ENCODE measurements around the gene TACC2. TPM values are rescaled to one million over a fixed set of nuclear protein-coding genes. Genes with fewer than 3 reads are reported as not detected.

TACC2 gene
- total and polyA plus RNA-seq, 2 donors (not counting 1 experiment from before 2014, with no cell fraction given): not detected

DNA sequence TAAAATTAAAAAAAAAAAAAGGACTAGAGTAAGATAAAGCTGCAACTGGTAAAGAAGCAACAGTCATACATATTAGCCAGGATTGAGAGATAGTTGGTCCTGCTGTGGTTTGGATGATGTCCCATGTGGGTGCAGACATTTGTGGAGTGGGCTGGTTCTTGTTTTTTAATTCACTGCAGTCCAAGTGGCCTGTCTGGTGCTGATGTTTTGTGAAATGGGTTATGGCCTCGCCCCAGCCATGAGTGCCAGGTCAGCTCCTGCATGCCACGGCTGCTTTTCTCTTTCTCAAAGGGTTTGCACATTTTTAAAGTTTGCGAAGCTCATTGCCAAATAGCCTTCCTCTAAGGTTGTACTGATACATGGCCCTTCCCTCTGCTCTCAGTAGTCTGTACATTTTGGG, 268.1 kb downstream of the TACC2 start:
- Histone ChIP-seq H3K4me1 (ENCODE audit: control insufficient read depth in 2 of 2, insufficient read depth in 2 of 2, low read length in 2 of 2) (no peaks in the 10 kb centered on the region), H3K27me3 (replicated peaks in 1 of 4; ENCODE audit: control extremely low read depth in 1 of 4, control insufficient read depth in 3 of 4, insufficient read depth in 4 of 4, low read length in 3 of 4) (no peaks in the 10 kb centered on the region), H3K79me2 (ENCODE audit: control insufficient read depth, insufficient read depth, low read length) (no peaks in the 10 kb centered on the region), H3K36me3 (replicated peaks in 1 of 2; ENCODE audit: control extremely low read depth in 1 of 2, control insufficient read depth in 1 of 2, extremely low read depth in 1 of 2, insufficient read depth in 2 of 2, low read length in 1 of 2) (no peaks in the 10 kb centered on the region), H3K9me3 (ENCODE audit: control extremely low read depth in 1 of 3, control insufficient read depth in 2 of 3, insufficient read depth in 1 of 3, low read length in 2 of 3) (peaks cover 0 to 6% (median 2%) of the 10 kb centered on the region in 3 donors), H4K20me1 (ENCODE audit: control insufficient read depth, insufficient read depth, low read length, poor library complexity, severe bottlenecking) (no peaks in the 10 kb centered on the region), H3K4me3 (ENCODE audit: control extremely low read depth in 1 of 5, extremely low read depth in 1 of 5, insufficient read depth in 1 of 5, low read depth in 2 of 5, low read length in 4 of 5) (no peak overlapping the region), H2AFZ (ENCODE audit: insufficient read depth, low read depth, low read length, poor library complexity, severe bottlenecking) (no peak overlapping the region), H3K27ac (ENCODE audit: low read length in 2 of 2) (no peak overlapping the region), H3K9ac (ENCODE audit: low read length) (no peak overlapping the region), H3K4me2 (replicated peaks; ENCODE audit: low read depth, low read length, poor library complexity, severe bottlenecking) (no peak overlapping the region)
- no peak for TF ChIP-seq EZH2 (IDR thresholded peaks at IDR 0.05; ENCODE audit: borderline replicate concordance, insufficient read depth, low read depth, low read length, poor library complexity, severe bottlenecking)
- TF ChIP-seq, protein P1, sequence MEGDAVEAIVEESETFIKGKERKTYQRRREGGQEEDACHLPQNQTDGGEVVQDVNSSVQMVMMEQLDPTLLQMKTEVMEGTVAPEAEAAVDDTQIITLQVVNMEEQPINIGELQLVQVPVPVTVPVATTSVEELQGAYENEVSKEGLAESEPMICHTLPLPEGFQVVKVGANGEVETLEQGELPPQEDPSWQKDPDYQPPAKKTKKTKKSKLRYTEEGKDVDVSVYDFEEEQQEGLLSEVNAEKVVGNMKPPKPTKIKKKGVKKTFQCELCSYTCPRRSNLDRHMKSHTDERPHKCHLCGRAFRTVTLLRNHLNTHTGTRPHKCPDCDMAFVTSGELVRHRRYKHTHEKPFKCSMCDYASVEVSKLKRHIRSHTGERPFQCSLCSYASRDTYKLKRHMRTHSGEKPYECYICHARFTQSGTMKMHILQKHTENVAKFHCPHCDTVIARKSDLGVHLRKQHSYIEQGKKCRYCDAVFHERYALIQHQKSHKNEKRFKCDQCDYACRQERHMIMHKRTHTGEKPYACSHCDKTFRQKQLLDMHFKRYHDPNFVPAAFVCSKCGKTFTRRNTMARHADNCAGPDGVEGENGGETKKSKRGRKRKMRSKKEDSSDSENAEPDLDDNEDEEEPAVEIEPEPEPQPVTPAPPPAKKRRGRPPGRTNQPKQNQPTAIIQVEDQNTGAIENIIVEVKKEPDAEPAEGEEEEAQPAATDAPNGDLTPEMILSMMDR (IDR thresholded peaks at IDR 0.05): no peak
- ChIA-PET POLR2A (no interaction called here), CTCF (interaction anchor here (0.7 kb wide), 1 partner anchor 23 kb away, joined by 3 read pairs; no protein-coding TSS in a partner anchor)
- no peak for DNase-seq
- H3K4me1 Mint-ChIP-seq: no peaks in the 10 kb centered on the region
- H3K9me3 Mint-ChIP-seq (ENCODE audit: insufficient read depth): peaks cover 2% of the 10 kb centered on the region
- intact Hi-C loops (cut with micrococcal nuclease): no loop called here
- H3K27me3 Mint-ChIP-seq: peaks cover 11% of the 10 kb centered on the region
- WGBS (ENCODE audit: insufficient coverage): 88% methylated on average over 3 of the region's 3 CpGs
- H3K27ac Mint-ChIP-seq: no peak overlapping the region
- ATAC-seq (ENCODE audit: low read depth): no peak
- H3K4me3 Mint-ChIP-seq: no peak overlapping the region

DNA sequence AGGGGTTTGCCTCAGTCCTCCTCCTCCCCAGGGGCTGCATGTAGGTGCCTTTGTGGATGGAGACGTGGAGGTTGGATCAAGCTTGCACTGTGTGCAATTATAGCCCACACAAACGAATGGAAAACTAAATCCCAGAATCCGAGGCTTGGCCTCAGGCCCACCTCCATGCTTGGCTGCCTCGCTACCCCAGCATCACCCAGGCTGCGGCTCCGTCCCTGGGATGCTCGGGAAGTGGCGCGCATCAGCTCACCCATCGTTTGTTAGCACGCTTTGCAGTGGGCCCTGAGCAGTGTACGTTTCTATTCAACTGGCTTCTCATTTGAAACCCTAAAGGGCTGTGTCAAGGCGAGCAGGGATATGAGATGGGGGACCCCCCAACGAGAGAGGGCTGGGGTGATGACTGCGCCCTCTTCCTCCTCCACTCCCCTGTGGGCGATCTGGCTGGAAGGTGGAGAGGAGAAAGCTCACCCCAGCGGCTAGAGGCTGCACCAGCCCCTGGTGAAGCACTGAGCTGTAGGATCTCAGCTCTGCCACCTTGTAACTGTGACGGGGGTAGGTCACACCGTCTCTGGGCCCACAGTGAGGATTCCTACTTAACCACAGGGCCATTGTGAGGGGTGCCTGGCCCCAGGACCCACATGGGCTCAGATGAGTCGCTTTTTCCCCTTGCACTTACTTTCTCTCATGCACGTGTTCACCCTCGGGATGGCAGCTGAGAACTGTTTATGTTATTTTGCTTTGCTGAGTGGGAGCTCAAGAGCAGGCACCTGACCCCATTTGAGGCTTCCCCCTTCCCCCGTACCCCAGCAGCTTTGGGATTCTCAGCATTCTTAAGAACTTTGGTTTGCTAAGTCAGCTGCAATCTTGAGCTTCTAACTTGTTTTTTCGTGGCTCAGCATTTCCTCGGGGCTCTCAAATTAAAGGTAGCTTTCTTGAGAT, 269.4 kb downstream of the TACC2 start:
- intact Hi-C loops (cut with micrococcal nuclease): no loop called here
- WGBS (ENCODE audit: insufficient coverage): 83% methylated on average over 16 of the region's 25 CpGs
- H3K4me1 Mint-ChIP-seq: no peaks in the 10 kb centered on the region
- H3K4me3 Mint-ChIP-seq: no peak overlapping the region
- Histone ChIP-seq H4K20me1 (ENCODE audit: control insufficient read depth, insufficient read depth, low read length, poor library complexity, severe bottlenecking) (no peaks in the 10 kb centered on the region), H3K36me3 (replicated peaks in 1 of 2; ENCODE audit: control extremely low read depth in 1 of 2, control insufficient read depth in 1 of 2, extremely low read depth in 1 of 2, insufficient read depth in 2 of 2, low read length in 1 of 2) (no peaks in the 10 kb centered on the region), H3K4me2 (replicated peaks; ENCODE audit: low read depth, low read length, poor library complexity, severe bottlenecking) (no peak overlapping the region), H3K27me3 (replicated peaks in 1 of 4; ENCODE audit: control extremely low read depth in 1 of 4, control insufficient read depth in 3 of 4, insufficient read depth in 4 of 4, low read length in 3 of 4) (no peaks in the 10 kb centered on the region), H3K4me3 (ENCODE audit: control extremely low read depth in 1 of 5, extremely low read depth in 1 of 5, insufficient read depth in 1 of 5, low read depth in 2 of 5, low read length in 4 of 5) (no peak overlapping the region), H3K4me1 (ENCODE audit: control insufficient read depth in 2 of 2, insufficient read depth in 2 of 2, low read length in 2 of 2) (no peaks in the 10 kb centered on the region), H3K9ac (ENCODE audit: low read length) (no peak overlapping the region), H3K27ac (ENCODE audit: low read length in 2 of 2) (no peak overlapping the region), H3K79me2 (ENCODE audit: control insufficient read depth, insufficient read depth, low read length) (no peaks in the 10 kb centered on the region), H3K9me3 (ENCODE audit: control extremely low read depth in 1 of 3, control insufficient read depth in 2 of 3, insufficient read depth in 1 of 3, low read length in 2 of 3) (peaks cover 0 to 10% (median 4%) of the 10 kb centered on the region in 3 donors), H2AFZ (ENCODE audit: insufficient read depth, low read depth, low read length, poor library complexity, severe bottlenecking) (no peak overlapping the region)
- H3K27me3 Mint-ChIP-seq: peaks cover 11% of the 10 kb centered on the region
- POLR2A ChIA-PET: no interaction called here
- H3K27ac Mint-ChIP-seq: no peak overlapping the region
- ATAC-seq (ENCODE audit: low read depth) (no peak), DNase-seq (no peak)
- H3K9me3 Mint-ChIP-seq (ENCODE audit: insufficient read depth): peaks cover 6% of the 10 kb centered on the region
- CTCF ChIA-PET: interaction anchor here (0.9 kb wide), 1 partner anchor 10 kb away, joined by 3 read pairs; no protein-coding TSS in a partner anchor
- TF ChIP-seq EZH2 (IDR thresholded peaks at IDR 0.05; ENCODE audit: borderline replicate concordance, insufficient read depth, low read depth, low read length, poor library complexity, severe bottlenecking): no peak

Measured in B cell (primary cell).